HFFc6 (cell line): ENCODE data around the gene HOXD8. TPM values are rescaled to one million over a fixed set of nuclear protein-coding genes. Genes with fewer than 3 reads are reported as not detected.

Experiments
- DNase-seq: peaks from one replicate; pipeline ENCODE4 v3.0.0-alpha.2; 2018
- H3K27ac Mint-ChIP-seq: 2 replicates; pipeline ENCODE4 v1.8.0; 2020; ENCODE audit warnings: mild to moderate bottlenecking, mixed read lengths
- H3K27me3 Mint-ChIP-seq: 2 replicates; pipeline ENCODE4 v1.8.0; 2021; ENCODE audit warnings: mild to moderate bottlenecking, moderate library complexity, mixed read lengths; ENCODE audit not compliant: insufficient read depth
- H3K36me3 Mint-ChIP-seq: 2 replicates; pipeline ENCODE4 v1.8.0; 2021; ENCODE audit warnings: low read depth, mixed read lengths
- H3K4me1 Mint-ChIP-seq: 2 replicates; pipeline ENCODE4 v1.8.0; 2020; ENCODE audit warnings: low read depth, mixed read lengths
- H3K4me3 Mint-ChIP-seq: 2 replicates; pipeline ENCODE4 v1.8.0; 2020; ENCODE audit warnings: mild to moderate bottlenecking, moderate library complexity, mixed read lengths
- H3K9me3 Mint-ChIP-seq: 2 replicates; pipeline ENCODE4 v1.8.0; 2020; ENCODE audit warnings: mild to moderate bottlenecking, mixed read lengths
- CTCF ChIP-seq: fragments of 200-600 bp; sonication (generic); IDR thresholded peaks from 2 replicates; pipeline ENCODE4 v1.5.0; 2021; ENCODE audit warnings: antibody characterized with exemption, mild to moderate bottlenecking
- total RNA-seq, 6 experiments: library from RNA; stranded (reverse); fragmentation: NEBNext Ultra II Directional; extraction: Animal tissue kit (Norgen Biotek cat#: 25700); gene quantifications; 2 replicates in 1 of 6; 3 replicates in 5 of 6; pipeline ENCODE4 v1.2.3, GENCODE V29; 2021

Gene HOXD8
- total RNA-seq, 6 experiments from 2014 or later: 2.3 to 5.1 (median 4.6) TPM

GRCh38 chr2:176114930-176115625 is 14.4 kb upstream of the HOXD8 start:
- Mint-ChIP-seq H3K4me3 (no peak overlapping the region), H3K27me3 (no peaks in the 10 kb centered on the region; the same call in none of the 2 replicates), H3K9me3 (no peaks in the 10 kb centered on the region), H3K27ac (no peak overlapping the region), H3K36me3 (peaks cover 22% of the 10 kb centered on the region), H3K4me1 (no peaks in the 10 kb centered on the region)
- no peak for TF ChIP-seq CTCF
- no peak for DNase-seq

- peaks cover 3% of the 10 kb centered on the region for H3K27me3 Mint-ChIP-seq
- H3K36me3 Mint-ChIP-seq: peaks cover 22% of the 10 kb centered on the region
- no peaks in the 10 kb centered on the region for H3K9me3 Mint-ChIP-seq
- no peak within 1 kb of the TSS for H3K4me3 Mint-ChIP-seq
- H3K27ac Mint-ChIP-seq: no peak within 1 kb of the TSS
- TF ChIP-seq CTCF: no peak
- H3K4me1 Mint-ChIP-seq: no peaks in the 10 kb centered on the region
- DNase-seq: no peak
Observed at GRCh38 chr2:176115883-176116813, 13.4 kb upstream of the HOXD8 start, which contains the start of gene HOXD10. Gene HOXD10 (plus strand): TSS chr2:176116778. CDS start chr2:176116834, 56 bp downstream.

- no peak for TF ChIP-seq CTCF
- no peak for DNase-seq
- H3K4me3 Mint-ChIP-seq: no peak overlapping the region
- peaks cover 3% of the 10 kb centered on the region for H3K27me3 Mint-ChIP-seq
- no peak overlapping the region for H3K27ac Mint-ChIP-seq
- H3K9me3 Mint-ChIP-seq: no peaks in the 10 kb centered on the region
- peaks cover 22% of the 10 kb centered on the region for H3K36me3 Mint-ChIP-seq
- H3K4me1 Mint-ChIP-seq: no peaks in the 10 kb centered on the region
Observed at GRCh38 chr2:176117162-176117822, 12.2 kb upstream of the HOXD8 start.

- Mint-ChIP-seq H3K4me1 (no peaks in the 10 kb centered on the region), H3K9me3 (no peaks in the 10 kb centered on the region), H3K36me3 (peaks cover 22% of the 10 kb centered on the region), H3K4me3 (no peak overlapping the region), H3K27me3 (peaks cover 3% of the 10 kb centered on the region), H3K27ac (no peak overlapping the region)
- DNase-seq: no peak
- TF ChIP-seq CTCF: no peak
Observed at GRCh38 chr2:176117823-176118371, 11.6 kb upstream of the HOXD8 start.

- Mint-ChIP-seq H3K4me1 (no peaks in the 10 kb centered on the region), H3K4me3 (no peak overlapping the region), H3K27ac (no peak overlapping the region), H3K36me3 (peaks cover 22% of the 10 kb centered on the region), H3K9me3 (no peaks in the 10 kb centered on the region), H3K27me3 (peaks cover 3% of the 10 kb centered on the region)
- DNase-seq: no peak
- peak; percentile 48 for TF ChIP-seq CTCF
Observed at GRCh38 chr2:176118601-176119339, 10.7 kb upstream of the HOXD8 start.
